Caco-2 (cell line): ENCODE results near the gene ADAMTSL2. TPM values are rescaled to one million over a fixed set of nuclear protein-coding genes. Genes with fewer than 3 reads are reported as not detected.

Experiments
- BruUV-seq: library from RNA; stranded (reverse); fragments of 400-500 nt; replicated peaks from 2 replicates; lab custom pipeline; 2021; lab: Mats Ljungman, UMichigan
- CTCF ChIA-PET: fragments of 300-600 bp; sonication (Branson Sonifier 250); formaldehyde crosslinking; loops from one replicate; lab custom pipeline; 2022; ENCODE audit warnings: antibody characterized with exemption; lab: Charles Lee
- POLR2A ChIA-PET: fragments of 300-600 bp; sonication (Branson Sonifier 250); formaldehyde crosslinking; loops from one replicate; lab custom pipeline; 2022; ENCODE audit warnings: antibody characterized with exemption; lab: Charles Lee
- DNase-seq, 2 experiments: peaks; one replicate each; pipeline versions ENCODE4 v3.0.0 to v3.0.0-alpha.2; 2020 to 2022
- H3K27me3 ChIP-seq: replicated peaks from 2 replicates; pipeline ENCODE4 v1.6.0; 2011; ENCODE audit warnings: low read length; ENCODE audit not compliant: control insufficient read depth, insufficient read depth
- H3K36me3 ChIP-seq: 2 replicates; pipeline ENCODE4 v1.5.1; 2011; ENCODE audit warnings: low read length; ENCODE audit not compliant: control insufficient read depth, insufficient read depth
- H3K4me1 ChIP-seq: fragments of 250-450 bp; sonication (Bioruptor Pico); 2 replicates; pipeline ENCODE4 v1.5.1; 2020; ENCODE audit warnings: mild to moderate bottlenecking
- H3K4me3 ChIP-seq: 2 replicates; pipeline ENCODE4 v1.5.1; 2011; ENCODE audit warnings: low read depth, mild to moderate bottlenecking, control low read depth, low read length
- H3K9me3 ChIP-seq: fragments of 250-450 bp; sonication (Bioruptor Pico); 2 replicates; pipeline ENCODE4 v1.5.1; 2020; ENCODE audit warnings: mild to moderate bottlenecking, moderate library complexity
- H3K27ac Mint-ChIP-seq: one replicate; pipeline ENCODE4 v1.8.0; 2022; ENCODE audit warnings: mixed read lengths; ENCODE audit not compliant: unreplicated experiment
- H3K27me3 Mint-ChIP-seq: one replicate; pipeline ENCODE4 v1.8.0; 2022; ENCODE audit warnings: mixed read lengths; ENCODE audit not compliant: insufficient read depth, unreplicated experiment
- H3K36me3 Mint-ChIP-seq: one replicate; pipeline ENCODE4 v1.8.0; 2022; ENCODE audit warnings: mild to moderate bottlenecking, mixed read lengths; ENCODE audit not compliant: insufficient read depth, unreplicated experiment
- H3K4me1 Mint-ChIP-seq: one replicate; pipeline ENCODE4 v1.8.0; 2022; ENCODE audit warnings: low read depth, mixed read lengths; ENCODE audit not compliant: unreplicated experiment
- H3K4me3 Mint-ChIP-seq: one replicate; pipeline ENCODE4 v1.8.0; 2022; ENCODE audit warnings: mild to moderate bottlenecking, moderate library complexity, mixed read lengths; ENCODE audit not compliant: unreplicated experiment
- H3K9me3 Mint-ChIP-seq: one replicate; pipeline ENCODE4 v1.8.0; 2022; ENCODE audit warnings: mixed read lengths; ENCODE audit not compliant: unreplicated experiment
- CTCF ChIP-seq, 2 experiments: fragments of 200-600 bp in 1 of 2; IDR thresholded peaks; 1 replicate in 1 of 2; 2 replicates in 1 of 2; pipeline versions ENCODE4 v1.5.1 to v1.8.0; 2011 to 2022; ENCODE audit warnings: antibody characterized with exemption in 1 of 2, control low read depth in 1 of 2, inconsistent platforms in 1 of 2, low read depth in 1 of 2, low read length in 1 of 2, mild to moderate bottlenecking in 1 of 2, moderate library complexity in 1 of 2; ENCODE audit not compliant: insufficient read depth in 1 of 2, severe bottlenecking in 1 of 2, unreplicated experiment in 1 of 2
- intact Hi-C: fragments of 100-400 bp; cut with micrococcal nuclease; formaldehyde crosslinking; loops from one replicate; pipeline ENCODE4 v1.10.0; 2022; ENCODE audit not compliant: unreplicated experiment
- total RNA-seq: library from RNA; stranded (reverse); gene quantifications from 2 replicates; pipeline ENCODE4 v1.2.3, GENCODE V29; 2022

The ADAMTSL2 gene
- total RNA-seq, 1 experiment from 2014 or later: 0.68 TPM

GRCh38 chr9:133493845-133494540, 40.5 kb upstream of the ADAMTSL2 start:
- POLR2A ChIA-PET: no interaction called here
- H3K4me1 ChIP-seq: peaks cover 4% of the 10 kb centered on the region

DNA sequence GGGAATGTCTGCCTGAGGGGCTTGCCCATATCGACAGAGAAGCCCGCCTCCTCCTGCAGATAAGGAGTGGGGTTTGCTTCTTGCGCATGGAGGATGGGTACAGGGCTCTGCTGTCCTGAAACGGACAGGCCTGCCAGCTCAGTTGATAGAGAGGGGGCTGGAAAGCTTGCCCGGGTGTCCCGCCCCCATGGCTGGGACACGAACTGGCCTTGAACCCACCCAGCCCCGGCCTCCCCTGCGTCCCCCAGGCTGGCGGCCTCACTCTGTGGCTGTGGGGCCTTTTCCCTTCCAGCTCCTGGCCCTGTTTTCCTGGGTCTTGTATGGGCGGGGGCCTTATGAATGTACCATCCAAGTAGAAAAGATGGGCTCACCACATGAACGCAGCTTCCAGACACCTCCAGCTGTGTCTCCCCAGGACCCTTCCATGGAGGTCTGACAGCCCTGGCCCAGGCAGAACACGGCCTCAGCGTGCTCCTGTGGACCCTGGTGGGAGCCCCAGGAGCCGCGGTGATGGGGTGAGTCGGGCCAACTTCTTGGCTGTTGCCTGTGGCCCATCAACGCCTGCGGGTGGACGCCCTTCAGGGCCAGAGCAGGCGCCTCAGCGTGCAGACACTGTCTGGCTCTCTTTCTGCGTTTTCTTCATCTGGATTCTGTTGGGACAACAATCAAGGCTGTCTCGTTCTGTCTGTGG, 39.7 kb upstream of the ADAMTSL2 start:
- Mint-ChIP-seq H3K27me3 (no peaks in the 10 kb centered on the region), H3K4me1 (no peaks in the 10 kb centered on the region), H3K9me3 (no peaks in the 10 kb centered on the region), H3K27ac (no peak overlapping the region), H3K4me3 (no peak overlapping the region), H3K36me3 (no peaks in the 10 kb centered on the region)
- Histone ChIP-seq H3K9me3 (no peaks in the 10 kb centered on the region), H3K4me1 (peaks cover 12% of the 10 kb centered on the region), H3K27me3 (no peaks in the 10 kb centered on the region), H3K4me3 (no peak overlapping the region), H3K36me3 (no peaks in the 10 kb centered on the region)
- DNase-seq: no peak
- TF ChIP-seq CTCF (IDR thresholded peaks at IDR 0.05; ENCODE audit: insufficient read depth in 1 of 2, low read depth in 1 of 2, low read length in 1 of 2, severe bottlenecking in 1 of 2, unreplicated experiment in 1 of 2): no peak
- BruUV-seq: no TSS peak
- POLR2A ChIA-PET: no interaction called here
- CTCF ChIA-PET: interaction anchor here (1.2 kb wide), 1 partner anchor 309 kb away, joined by 4 read pairs; no protein-coding TSS in a partner anchor
- intact Hi-C loops: no loop called here

More at GRCh38 chr9:133493845-133494540, 40.5 kb upstream of the ADAMTSL2 start:
- CTCF ChIA-PET: interaction anchor here (1.2 kb wide), 1 partner anchor 308 kb away, joined by 4 read pairs; no protein-coding TSS in a partner anchor
- no peak for TF ChIP-seq CTCF (IDR thresholded peaks at IDR 0.05; ENCODE audit: insufficient read depth in 1 of 2, low read depth in 1 of 2, low read length in 1 of 2, severe bottlenecking in 1 of 2, unreplicated experiment in 1 of 2)
- no peaks in the 10 kb centered on the region for H3K9me3 Mint-ChIP-seq
- Histone ChIP-seq H3K4me3 (no peak overlapping the region), H3K27me3 (no peaks in the 10 kb centered on the region), H3K36me3 (no peaks in the 10 kb centered on the region), H3K9me3 (no peaks in the 10 kb centered on the region)
- no peak overlapping the region for H3K27ac Mint-ChIP-seq
- no TSS peak for BruUV-seq
- H3K27me3 Mint-ChIP-seq: no peaks in the 10 kb centered on the region
- DNase-seq: no peak
- H3K4me3 Mint-ChIP-seq: no peak overlapping the region
- H3K4me1 Mint-ChIP-seq: no peaks in the 10 kb centered on the region
- H3K36me3 Mint-ChIP-seq: no peaks in the 10 kb centered on the region
- intact Hi-C loops: no loop called here
